Measurements from ENCODE around the gene INSL3.

DNA sequence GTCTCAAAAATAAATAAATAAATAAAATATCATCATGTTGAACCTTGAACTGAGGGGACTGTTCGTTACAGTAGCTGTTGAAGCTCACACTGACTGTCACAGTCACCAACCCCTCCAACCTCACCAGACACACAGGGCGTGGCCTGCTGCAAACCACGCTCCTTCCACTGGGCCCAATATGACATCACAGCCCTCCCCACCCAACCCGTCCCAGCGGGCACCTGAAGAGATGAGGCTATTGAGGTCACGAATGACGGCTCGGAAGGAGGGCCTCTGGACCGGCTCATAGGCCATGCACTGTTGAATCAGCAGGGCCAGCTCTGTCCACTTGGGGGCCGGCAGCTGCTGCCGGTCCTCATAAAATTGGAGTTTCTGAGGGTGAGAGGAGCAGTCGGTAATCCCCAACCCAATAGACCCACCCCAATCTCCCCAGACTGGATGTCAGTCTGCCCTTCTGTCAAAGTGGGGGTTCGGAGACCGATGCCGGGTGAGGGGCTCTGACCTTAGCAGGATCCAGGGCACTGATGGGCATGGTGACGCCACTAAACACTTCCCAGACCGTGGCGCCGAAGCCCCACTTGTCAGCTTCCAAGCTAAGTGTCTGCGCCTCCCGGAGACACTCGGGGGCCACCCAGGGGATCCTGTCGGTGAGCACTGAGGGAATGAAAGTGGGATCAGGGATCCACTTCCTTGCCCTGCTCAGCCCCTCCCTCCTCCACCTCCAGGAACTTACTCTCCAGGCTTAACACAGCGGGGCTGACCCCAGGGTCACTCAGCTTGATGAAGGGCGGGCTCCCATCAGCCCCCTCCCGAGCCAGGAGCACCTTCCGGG is 13.2 kb upstream of the INSL3 start:
- TF ChIP-seq, protein P1, sequence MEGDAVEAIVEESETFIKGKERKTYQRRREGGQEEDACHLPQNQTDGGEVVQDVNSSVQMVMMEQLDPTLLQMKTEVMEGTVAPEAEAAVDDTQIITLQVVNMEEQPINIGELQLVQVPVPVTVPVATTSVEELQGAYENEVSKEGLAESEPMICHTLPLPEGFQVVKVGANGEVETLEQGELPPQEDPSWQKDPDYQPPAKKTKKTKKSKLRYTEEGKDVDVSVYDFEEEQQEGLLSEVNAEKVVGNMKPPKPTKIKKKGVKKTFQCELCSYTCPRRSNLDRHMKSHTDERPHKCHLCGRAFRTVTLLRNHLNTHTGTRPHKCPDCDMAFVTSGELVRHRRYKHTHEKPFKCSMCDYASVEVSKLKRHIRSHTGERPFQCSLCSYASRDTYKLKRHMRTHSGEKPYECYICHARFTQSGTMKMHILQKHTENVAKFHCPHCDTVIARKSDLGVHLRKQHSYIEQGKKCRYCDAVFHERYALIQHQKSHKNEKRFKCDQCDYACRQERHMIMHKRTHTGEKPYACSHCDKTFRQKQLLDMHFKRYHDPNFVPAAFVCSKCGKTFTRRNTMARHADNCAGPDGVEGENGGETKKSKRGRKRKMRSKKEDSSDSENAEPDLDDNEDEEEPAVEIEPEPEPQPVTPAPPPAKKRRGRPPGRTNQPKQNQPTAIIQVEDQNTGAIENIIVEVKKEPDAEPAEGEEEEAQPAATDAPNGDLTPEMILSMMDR (IDR thresholded peaks at IDR 0.05; ENCODE audit: low read length): no peak
- TF ChIP-seq EZH2 (optimal IDR thresholded peaks at IDR 0.05; ENCODE audit: low read depth, low read length) (no peak), EZH2phosphoT487 (IDR thresholded peaks at IDR 0.05; ENCODE audit: low read length) (no peak)
